Measurements from ENCODE around the gene FLII. TPM values are rescaled to one million over a fixed set of nuclear protein-coding genes. Genes with fewer than 3 reads are reported as not detected.

FLII gene
- total and polyA plus RNA-seq, 2 of the 13 experiments (the other 11 are each of a cell fraction or from before 2014, with no cell fraction given), result 130 to 303 TPM

DNA sequence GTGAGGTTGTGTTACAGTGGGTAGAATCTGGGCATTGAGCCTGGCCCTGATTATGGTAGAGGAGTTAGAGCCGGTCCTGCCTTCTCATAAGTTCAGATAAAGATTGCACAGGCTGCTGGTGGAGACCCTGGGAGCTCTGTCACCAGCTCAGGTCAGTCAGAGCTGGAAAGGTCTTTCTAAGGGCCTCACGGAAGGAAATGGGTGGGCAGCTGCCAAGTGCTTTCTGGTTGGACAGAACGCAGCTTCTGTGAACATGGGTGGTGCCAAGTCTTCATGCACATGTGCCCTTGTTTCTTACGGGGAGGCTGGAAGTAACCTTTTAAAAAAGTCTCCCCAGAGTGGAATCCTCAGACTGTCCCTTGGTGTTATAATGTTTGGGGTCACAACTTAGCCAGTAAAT lies 60.0 kb downstream of the FLII start:
- H3K4me1 ChIP-seq (ENCODE audit: insufficient read depth, low read length), result peaks cover 28% of the 10 kb centered on the region
- no peak for DNase-seq (ENCODE audit: low spot score)
- ChIA-PET POLR2A (no interaction called here), CTCF (ENCODE audit: low intra/inter-chr PET ratio, low total read pairs) (no interaction called here)
- ATAC-seq, result no peak
- H3K79me2 ChIP-seq (ENCODE audit: insufficient read depth, low read length), result peaks cover 86% of the 10 kb centered on the region
- peaks cover 53% of the 10 kb centered on the region for H4K20me1 ChIP-seq (ENCODE audit: insufficient read depth, low read length)
- no peak for TF ChIP-seq ADNP (CRISPR knock-in tag; IDR thresholded peaks at IDR 0.05)
- no peak for TF ChIP-seq ZNF530 (CRISPR knock-in tag; IDR thresholded peaks at IDR 0.05; ENCODE audit: low read depth)
- TF ChIP-seq CSRNP2 (CRISPR knock-in tag; conservative IDR thresholded peaks at IDR 0.05; ENCODE audit: low read depth), result no peak
- no peak for TF ChIP-seq ZBTB8A (CRISPR knock-in tag; IDR thresholded peaks at IDR 0.05; ENCODE audit: borderline replicate concordance, low read depth)
- no peak for TF ChIP-seq ZNF234 (CRISPR knock-in tag; conservative IDR thresholded peaks at IDR 0.05)
- H3K9me3 ChIP-seq (ENCODE audit: low read length), result no peaks in the 10 kb centered on the region
- no peak overlapping the region for H3K4me3 ChIP-seq (replicated peaks in 1 of 3; ENCODE audit: insufficient read depth in 1 of 3, low read depth in 2 of 3, low read length in 3 of 3)
- peaks cover 48 to 80% of the 10 kb centered on the region in 2 experiments for H3K36me3 ChIP-seq (replicated peaks in 1 of 2; ENCODE audit: control insufficient read depth in 1 of 2, insufficient read depth in 2 of 2, low read length in 2 of 2)
- H3K27ac ChIP-seq (ENCODE audit: extremely low read length, insufficient read depth, low read length), result no peak overlapping the region
- BruUV-seq (replicated peaks), result no TSS peak
- no peak overlapping the region for H3K9ac ChIP-seq (ENCODE audit: insufficient read depth, low read depth, low read length)
- WGBS (ENCODE audit: low lambda C conversion rate), result 89% methylated on average over 3 of the region's 4 CpGs
- no peak overlapping the region for H2AFZ ChIP-seq (ENCODE audit: low read length)
- H3K4me2 ChIP-seq (ENCODE audit: low read depth, low read length), result no peak overlapping the region
- FAIRE-seq, result no peak
- no peaks in the 10 kb centered on the region for H3K27me3 ChIP-seq (ENCODE audit: control insufficient read depth in 1 of 2, insufficient read depth in 2 of 2, low read length in 2 of 2)
- intact Hi-C loops (cut with micrococcal nuclease; ENCODE audit: unreplicated experiment) (no loop called here), in situ Hi-C loops (cut with HindIII; ENCODE audit: extremely low pct_ligation_motif_present, low pct_unique_long_range_greater_than_20kb) (no loop called here)

DNA sequence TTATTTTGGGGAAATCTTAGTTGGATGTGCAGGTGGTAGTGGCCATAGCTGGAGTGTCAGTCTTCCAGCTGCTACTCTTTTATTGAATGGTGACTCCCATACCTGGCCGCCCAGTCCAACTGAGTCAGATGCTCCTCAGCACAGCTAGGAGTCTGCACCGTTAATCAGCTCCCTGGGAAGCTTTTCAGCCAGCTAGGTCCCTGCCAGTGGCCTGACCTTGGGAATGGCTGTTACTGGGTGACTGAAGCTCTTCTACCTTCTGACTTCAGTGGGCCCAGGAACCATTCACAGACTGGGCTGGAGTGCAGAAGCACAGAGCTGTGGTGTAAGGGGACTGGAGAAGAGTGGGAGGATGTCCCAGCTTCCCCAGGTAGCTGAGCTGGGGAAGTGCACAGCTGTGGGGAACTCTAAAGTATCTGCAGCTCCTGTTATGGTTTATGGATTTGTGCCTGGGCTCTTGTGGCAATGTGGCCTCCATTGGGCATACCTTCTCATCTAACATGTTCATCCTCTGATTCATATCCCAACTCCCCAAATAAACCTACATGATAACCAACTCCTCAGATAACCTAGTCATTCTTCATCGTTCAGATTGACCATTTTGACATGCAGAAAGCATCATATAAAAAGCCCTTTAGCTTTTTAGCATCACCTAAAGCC lies 60.9 kb downstream of the FLII start:
- Histone ChIP-seq H3K4me3 (replicated peaks in 1 of 3; ENCODE audit: insufficient read depth in 1 of 3, low read depth in 2 of 3, low read length in 3 of 3) (no peak overlapping the region), H3K27ac (ENCODE audit: extremely low read length, insufficient read depth, low read length) (no peak overlapping the region), H3K4me1 (ENCODE audit: insufficient read depth, low read length) (peaks cover 20% of the 10 kb centered on the region), H4K20me1 (ENCODE audit: insufficient read depth, low read length) (peaks cover 45% of the 10 kb centered on the region), H3K9ac (ENCODE audit: insufficient read depth, low read depth, low read length) (no peak overlapping the region), H3K9me3 (ENCODE audit: low read length) (no peaks in the 10 kb centered on the region), H2AFZ (ENCODE audit: low read length) (no peak overlapping the region), H3K27me3 (ENCODE audit: control insufficient read depth in 1 of 2, insufficient read depth in 2 of 2, low read length in 2 of 2) (no peaks in the 10 kb centered on the region), H3K4me2 (ENCODE audit: low read depth, low read length) (no peak overlapping the region), H3K36me3 (replicated peaks in 1 of 2; ENCODE audit: control insufficient read depth in 1 of 2, insufficient read depth in 2 of 2, low read length in 2 of 2) (peaks cover 48 to 78% of the 10 kb centered on the region in 2 experiments), H3K79me2 (ENCODE audit: insufficient read depth, low read length) (peaks cover 85% of the 10 kb centered on the region)
- DNase-seq (ENCODE audit: low spot score) (no peak), ATAC-seq (no peak), FAIRE-seq (no peak)
- ChIA-PET POLR2A (interaction anchor here (1.9 kb wide), 1 partner anchor 14 kb away, joined by 5 read pairs; the partner anchor contains the start of gene ALKBH5), CTCF (ENCODE audit: low intra/inter-chr PET ratio, low total read pairs) (no interaction called here)
- intact Hi-C loops (cut with micrococcal nuclease; ENCODE audit: unreplicated experiment), result no loop called here
- 94% methylated on average over 3 of the region's 3 CpGs for WGBS (ENCODE audit: low lambda C conversion rate)
- no TSS peak for BruUV-seq (replicated peaks)
- in situ Hi-C loops (cut with HindIII; ENCODE audit: extremely low pct_ligation_motif_present, low pct_unique_long_range_greater_than_20kb), result no loop called here
- TF ChIP-seq TAF15 (IDR thresholded peaks at IDR 0.05; ENCODE audit: low read depth, low read length, poor library complexity, severe bottlenecking) (no peak), ZNF30 (CRISPR knock-in tag; IDR thresholded peaks at IDR 0.05) (no peak), ADNP (CRISPR knock-in tag; IDR thresholded peaks at IDR 0.05) (no peak), THYN1 (CRISPR knock-in tag; IDR thresholded peaks at IDR 0.05; ENCODE audit: borderline replicate concordance, low read depth) (no peak), ZFP37 (CRISPR knock-in tag; IDR thresholded peaks at IDR 0.05; ENCODE audit: borderline replicate concordance) (no peak), TFAP4 (IDR thresholded peaks at IDR 0.05; ENCODE audit: borderline replicate concordance, low read depth) (no peak), ZNF784 (CRISPR knock-in tag; IDR thresholded peaks at IDR 0.05; ENCODE audit: borderline replicate concordance) (no peak)

Data from HepG2 (cell line).